Germinal center (tissue), 1 donor: ENCODE results near the gene HID1.

Experiments used
- DNase-seq: peaks from one replicate; pipeline ENCODE4 v3.0.0; 2012; ENCODE audit warnings: mixed read lengths, low spot score

Gene HID1

DNA sequence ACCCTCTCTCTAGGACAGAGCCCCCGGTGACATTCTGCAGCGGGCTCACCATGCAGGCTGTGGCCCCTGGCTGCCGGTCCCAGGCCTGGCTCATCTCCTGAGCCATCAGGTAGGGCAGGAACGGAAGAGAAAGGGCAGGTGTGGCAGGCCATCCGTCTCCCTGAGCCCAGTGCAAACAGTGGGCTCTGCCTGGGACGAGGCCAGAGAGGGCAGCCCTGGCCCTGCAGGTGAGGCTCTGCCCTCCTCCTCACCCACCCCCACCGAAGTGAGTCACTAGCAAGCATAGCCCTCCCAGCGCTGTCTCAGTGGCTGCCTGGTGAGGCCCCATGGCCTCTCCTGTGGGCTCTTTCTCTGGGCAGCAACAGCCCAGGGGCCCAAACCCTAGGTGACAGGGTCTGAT lies 22.4 kb downstream of the HID1 start:
- DNase-seq: no peak

DNA sequence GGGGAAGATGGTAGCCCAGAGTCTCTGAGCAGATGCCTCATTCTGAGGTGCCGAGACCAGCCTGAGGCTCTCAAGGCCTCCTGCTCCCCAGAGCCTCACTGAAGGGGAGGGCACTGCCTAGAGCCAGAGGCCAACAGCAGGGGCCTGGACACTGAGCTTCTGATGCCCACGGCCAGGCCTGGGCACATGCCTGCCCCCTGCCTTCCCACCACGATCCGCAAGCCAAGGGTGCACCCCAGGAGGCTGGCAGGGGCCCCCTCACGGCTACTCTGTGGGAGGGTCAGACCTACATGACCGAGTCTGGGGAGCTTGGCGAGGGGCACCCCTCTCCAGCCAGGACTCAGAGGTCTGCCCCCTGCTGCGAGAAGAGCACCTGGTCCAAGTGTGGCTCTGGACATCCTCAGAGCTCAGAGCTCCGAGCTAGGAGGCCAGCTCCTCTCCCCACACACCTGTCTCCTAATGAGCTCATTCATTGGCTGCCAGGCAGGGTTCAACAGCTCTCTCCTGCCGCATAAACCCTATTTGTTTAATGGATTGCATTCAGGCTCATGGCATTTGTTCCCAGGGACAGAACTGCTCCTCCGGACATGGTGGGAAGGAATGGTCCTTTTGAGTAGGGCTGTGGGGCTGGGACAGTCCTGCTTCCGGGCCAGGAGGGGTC lies 23.0 kb downstream of the HID1 start:
- no peak for DNase-seq

DNA sequence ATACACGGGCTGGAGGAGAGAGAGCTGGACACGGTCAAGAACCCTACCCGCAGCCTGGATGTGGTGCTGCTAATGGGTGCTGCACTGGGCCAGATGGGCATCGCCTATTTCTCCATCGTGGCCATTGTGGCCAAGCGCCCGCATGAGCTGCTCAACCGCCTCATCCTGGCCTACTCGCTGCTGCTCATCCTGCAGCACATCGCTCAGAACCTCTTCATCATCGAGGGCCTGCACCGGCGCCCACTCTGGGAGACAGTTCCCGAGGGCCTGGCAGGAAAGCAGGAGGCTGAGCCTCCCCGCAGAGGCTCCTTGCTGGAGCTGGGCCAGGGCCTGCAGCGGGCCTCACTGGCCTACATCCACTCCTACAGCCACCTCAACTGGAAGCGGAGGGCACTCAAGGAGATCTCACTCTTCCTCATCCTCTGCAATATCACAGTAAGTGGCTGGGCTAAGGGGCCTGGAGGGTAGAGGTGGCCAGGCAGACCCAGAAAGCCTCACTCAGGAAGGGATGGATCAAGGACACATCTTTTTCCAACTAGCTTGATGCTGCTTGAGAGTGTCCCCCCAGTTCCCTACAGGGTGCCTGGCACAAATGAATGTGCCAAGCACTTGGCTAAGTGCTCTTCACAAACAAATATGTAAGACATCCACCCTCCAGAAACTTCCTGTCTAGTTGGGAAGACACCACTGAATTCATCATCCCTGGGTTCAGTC lies 25.4 kb downstream of the HID1 start:
- no peak for DNase-seq

DNA sequence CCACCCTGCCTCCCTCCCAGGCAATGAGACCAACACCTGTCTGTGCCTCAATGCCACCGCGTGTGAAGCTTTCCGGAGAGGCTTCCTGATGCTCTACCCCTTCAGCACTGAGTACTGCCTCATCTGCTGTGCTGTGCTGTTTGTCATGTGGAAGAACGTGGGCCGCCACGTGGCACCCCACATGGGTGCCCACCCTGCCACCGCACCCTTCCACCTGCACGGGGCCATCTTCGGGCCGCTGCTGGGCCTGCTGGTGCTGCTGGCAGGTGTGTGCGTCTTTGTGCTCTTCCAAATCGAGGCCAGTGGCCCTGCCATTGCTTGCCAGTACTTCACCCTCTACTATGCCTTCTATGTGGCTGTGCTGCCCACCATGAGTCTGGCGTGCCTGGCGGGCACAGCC lies 25.9 kb downstream of the HID1 start:
- no peak for DNase-seq

DNA sequence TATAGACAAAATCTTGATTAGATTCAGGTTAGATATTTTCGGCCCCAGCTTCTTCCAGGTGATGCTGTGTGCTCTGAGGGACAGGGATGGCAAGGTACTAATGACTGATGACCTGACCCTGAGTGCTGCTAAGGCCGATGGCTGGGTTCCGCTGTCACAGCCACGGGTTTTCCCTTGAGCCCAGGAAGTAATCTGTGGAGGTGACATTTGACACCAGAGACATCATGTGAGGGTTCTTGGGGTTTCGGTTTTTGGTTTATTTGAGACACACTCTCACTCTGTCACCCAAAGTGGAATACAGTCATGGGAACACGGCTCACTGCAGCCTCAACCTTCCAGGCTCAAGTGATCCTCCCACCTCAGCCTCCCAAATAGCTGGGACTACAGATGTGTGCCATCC lies 27.0 kb downstream of the HID1 start:
- no peak for DNase-seq

DNA sequence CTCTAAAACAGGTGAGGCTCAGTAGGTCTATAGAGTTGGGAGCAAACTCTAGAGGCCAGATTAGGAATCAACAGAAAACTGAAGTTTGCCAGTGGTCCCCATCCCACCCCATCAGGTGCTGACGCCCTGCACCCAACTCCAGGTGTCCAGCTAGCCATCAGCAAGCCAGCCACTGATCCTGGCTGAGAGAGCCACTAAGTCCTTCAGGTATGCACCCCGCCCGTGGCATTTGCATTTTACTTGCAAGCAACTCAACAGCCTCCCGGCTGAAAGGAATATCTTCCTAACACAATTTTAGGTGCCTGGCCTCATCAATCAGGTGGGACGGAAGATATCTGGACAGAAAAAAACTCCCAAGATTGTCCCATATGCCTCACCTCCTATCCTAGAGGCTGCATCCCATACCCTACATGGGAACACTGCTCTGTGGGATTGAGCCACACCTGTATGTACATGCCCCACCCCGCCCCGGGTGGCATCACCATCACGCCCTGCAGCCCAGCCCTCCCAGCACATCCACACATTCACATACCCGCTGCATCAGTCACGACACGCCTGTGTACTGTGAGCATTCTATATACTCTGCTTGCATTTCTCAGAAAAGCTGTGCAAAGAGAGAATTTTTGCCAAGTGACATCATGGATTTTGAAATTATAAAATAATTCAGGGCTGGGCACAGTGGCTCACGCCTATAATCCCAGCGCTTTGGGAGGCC lies 28.6 kb downstream of the HID1 start:
- no peak for DNase-seq

DNA sequence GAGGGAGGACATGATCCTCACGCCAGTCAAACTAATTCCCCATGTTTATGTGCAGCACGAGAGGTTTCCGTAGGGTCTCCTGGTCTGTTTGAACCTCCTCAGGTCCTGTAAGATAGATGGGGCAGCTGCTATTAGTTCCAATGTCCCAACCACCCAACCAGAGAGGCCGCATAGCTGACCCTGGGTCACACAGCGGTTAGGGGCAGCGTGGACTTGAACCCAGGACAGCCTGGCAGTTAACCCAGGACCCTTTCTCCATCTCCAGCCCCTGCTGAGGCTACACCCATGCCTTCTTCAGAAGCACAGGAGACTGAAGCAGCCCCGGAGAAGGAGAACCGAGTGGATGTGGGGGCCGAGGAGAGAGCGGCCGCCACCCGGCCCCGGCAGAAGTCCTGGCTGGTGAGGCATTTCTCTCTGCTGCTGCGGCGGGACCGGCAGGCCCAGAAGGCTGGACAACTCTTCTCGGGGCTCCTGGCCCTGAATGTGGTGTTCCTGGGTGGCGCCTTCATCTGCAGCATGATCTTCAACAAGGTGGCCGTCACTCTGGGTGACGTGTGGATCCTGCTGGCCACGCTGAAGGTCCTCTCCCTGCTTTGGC lies 31.3 kb downstream of the HID1 start:
- DNase-seq: no peak

DNA sequence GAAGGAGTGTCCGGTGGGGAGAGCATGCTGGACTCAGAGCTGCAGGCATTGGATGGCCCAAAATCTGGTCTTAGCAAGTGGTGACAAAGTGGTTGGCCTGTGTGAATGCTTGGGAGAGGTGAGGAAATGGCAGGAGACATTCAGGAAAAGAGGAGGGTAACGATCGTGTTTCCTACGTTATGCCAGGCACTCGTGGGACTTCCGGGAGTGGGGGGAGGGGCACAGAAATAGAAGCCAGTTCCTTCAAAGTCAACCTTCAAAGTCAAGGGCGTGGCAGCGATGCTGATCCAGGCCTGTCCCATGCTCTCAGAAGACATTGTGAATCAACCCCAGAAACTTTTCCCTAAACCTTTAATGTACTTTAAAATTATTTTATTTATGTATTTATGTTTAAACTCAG lies 33.0 kb downstream of the HID1 start:
- DNase-seq: no peak

DNA sequence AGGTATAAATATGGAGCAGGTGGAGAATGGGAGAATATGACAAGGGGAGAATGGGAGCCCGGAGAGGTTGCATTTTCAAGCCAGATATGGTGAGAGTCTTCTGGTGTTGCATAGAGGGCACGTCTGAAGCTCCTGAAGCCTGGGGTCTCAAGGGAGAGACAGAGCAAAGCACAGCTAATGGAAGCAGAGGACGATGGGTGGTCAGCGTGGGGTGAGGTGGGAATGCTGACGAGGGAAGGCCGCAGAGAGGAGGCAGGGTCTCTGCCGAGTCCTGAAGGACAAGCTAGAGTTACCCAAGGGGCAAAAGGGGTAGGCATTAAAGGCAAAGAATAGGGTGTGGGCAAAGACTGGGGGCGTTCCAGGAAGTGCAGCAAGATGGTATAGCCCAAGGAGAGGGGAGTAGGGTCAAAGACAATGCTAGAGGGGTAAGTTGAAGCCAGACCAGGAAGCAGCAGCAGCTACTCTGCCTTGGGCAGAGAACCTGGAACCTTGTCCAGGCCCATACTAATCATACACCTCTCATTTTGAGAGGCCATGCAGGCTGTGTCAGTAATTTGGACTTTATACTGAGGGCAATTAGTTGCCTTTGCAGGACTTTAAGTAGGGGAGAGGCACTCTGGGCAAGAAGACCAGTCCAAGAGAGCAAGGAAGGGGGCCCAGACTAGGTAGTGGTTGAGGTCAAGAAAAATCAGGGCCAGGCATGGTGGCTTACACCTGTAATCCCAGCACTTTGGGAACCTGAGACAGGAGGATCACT lies 34.2 kb downstream of the HID1 start:
- no peak for DNase-seq

DNA sequence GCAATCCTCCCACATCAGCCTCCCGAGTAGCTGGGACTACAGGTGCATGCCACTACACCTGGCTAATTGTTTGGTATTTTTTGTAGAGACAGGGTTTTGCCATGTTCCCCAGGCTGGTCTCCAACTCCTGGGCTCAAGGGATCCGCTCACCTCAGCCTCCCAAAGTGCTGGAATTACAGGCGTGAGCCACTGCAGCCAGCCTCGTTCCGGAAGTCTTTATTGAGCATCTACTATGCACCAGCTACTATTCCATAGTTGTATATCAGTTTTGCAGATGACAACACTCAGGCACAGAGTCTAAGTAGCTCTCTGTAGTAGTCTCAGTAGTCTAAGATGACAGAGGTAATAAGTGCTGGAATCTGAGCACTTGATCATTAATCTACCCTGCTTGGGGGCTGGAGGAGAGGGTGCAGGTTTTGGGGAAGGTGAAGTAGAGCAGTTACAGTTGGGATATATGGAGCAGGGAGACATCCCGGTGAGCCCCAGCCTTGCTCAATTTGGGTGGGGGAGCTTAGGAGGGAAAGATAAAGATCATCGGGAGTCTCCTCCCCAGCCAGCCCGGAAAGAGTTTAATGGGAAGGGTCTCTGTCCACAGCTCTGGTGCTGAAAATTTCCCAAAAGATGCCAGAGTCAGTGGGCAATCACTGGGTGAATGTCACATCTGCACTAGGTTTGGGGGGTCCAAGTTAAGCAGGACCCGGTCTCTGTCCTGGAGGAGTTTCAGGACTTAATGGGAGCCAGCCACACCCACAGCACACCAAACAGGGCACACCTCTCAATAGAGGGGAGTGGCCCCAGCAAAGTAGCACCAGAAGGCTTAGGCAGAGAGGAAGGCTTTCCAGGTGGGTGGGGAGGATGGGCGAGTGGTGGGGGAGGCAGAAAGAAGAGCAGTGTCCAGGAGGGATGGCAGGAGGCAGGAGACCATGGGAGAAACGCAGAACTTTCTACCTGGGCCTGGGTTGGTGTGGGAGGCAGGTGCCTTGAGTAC lies 35.2 kb downstream of the HID1 start:
- no peak for DNase-seq

DNA sequence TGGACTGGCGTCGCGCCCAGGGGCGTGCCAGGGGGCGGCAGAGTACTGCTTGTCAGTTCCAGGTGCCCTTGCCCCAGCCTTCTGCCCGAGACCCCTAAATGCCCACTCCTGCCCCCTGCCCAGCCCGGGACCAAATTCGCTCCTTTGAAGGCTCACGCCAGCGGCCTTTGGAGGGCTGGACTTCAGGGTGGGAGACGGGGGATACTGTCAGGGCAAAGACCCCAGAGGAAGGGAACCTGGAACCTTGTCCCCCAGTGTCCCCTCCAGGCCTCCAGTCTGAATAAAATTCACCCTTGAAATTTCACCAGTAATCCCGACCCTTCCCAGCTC lies 36.1 kb downstream of the HID1 start:
- DNase-seq: no peak

DNA sequence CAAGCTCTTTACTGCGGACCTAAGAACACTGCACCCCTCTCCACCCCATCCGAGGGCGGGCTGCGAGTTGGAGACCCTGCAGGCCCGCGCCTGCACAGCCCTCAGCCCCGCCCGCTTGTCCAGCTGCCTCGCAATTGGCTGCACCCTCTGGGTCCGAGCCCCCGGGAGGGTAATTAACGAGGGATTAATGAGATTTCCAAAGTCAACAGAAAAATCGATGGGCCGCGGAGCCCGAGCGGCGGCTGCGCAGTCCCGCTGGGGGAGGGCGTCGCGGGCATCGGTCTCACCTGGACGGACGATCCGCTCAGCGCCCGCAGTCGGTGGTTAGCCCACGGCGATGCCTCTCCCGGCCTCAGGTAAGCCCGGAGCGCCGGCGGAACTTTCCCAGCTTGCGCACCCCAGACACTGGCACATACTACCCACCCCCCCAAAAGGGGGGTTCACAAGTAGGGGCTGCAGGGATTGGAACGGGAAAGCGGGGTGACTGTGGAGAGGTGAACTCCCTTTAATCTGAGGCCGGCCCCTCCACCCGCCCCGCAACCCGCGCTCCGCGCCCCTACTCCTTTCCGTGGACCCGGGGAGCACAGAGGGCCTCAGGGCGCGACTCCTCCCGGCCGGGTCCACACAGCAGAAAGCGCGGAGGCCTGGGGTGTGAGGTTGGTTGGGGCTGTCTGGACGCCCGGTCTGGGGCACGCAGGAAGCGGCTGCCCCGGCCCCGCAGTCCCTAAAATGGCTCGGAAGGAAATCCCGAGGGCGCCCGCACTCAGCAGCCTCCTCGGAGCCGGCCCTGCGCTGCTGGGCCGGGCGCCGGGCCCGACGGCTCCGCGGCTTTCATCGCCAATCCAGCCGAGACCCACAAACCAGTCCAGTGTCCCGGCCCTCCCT lies 36.7 kb downstream of the HID1 start, which contains the start of gene OTOP3:
TSS of gene OTOP3 (plus strand) at position 314 of the 885 bp plus-strand sequence. CDS start at position 338, 24 bp downstream.
- DNase-seq: no peak

DNA sequence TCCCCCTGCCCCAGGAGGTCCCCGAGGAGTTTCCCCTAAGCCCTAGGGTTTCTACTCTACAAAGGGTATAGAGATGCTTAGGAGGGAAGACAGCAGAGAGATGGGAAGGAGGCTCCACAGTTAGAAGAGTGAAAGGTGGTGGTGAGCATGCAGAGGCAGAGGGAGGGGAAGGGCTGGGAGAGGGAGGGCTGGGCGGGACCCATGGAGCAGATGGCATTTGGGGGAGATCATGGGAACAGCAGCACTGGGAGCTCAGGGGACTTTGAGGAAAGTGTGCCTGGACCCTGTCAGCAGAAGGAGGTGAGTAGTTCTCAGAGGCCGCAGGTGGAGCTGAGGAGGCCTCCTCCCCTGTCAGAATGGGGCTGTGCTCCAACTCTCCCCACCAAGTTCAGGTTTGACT lies 37.5 kb downstream of the HID1 start:
- DNase-seq: no peak

DNA sequence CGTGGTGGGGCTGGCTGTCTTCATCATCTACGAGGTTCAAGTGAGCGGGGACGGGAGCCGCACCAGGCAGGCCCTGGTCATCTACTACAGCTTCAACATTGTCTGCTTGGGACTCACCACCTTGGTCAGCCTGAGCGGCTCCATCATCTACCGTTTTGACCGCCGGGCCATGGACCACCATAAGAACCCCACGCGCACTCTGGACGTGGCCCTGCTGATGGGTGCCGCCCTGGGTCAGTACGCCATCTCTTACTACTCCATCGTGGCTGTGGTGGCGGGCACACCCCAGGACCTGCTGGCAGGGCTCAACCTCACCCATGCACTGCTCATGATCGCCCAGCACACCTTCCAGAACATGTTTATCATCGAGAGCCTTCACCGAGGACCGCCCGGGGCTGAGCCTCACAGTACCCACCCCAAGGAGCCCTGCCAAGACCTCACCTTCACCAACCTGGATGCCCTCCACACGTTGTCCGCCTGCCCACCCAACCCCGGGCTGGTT lies 42.0 kb downstream of the HID1 start:
- no peak for DNase-seq

DNA sequence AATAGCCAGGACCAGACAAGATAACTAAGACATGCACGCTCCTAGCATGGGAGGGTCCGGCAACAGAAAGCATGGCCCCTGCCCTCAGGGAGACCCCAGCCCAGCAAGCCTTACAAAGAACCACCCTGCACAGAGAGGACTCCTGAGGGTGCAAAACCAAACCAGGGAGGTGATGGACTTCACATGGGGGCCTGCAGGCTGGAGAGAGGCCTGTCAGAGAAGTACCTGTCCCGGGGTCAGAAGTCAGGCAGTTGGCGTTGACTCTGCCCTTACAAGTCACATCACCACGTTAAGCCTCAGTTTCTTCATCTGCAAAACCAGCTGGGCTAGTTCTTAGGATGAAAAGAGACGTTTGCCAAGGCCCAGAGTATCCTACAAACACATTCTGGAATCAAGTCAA lies 43.8 kb downstream of the HID1 start:
- DNase-seq: no peak

DNA sequence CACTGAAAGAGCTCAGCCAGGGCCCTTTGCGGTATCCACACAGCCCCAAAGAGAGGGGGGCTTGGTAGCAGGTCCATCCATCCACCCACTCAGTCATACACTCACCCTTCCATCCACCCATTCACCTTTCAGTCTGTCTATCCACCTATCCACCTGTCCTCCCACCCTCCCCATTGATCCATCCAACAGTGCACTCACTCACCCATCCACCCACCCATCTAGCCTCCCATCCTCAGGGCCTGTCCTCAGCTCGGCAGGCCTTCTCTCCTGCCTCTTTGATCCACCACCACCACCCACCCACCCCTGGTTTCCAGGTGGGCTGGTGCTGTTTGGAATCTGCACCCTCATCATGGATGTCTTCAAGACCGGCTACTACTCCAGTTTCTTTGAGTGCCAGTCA lies 47.3 kb downstream of the HID1 start:
- no peak for DNase-seq

DNA sequence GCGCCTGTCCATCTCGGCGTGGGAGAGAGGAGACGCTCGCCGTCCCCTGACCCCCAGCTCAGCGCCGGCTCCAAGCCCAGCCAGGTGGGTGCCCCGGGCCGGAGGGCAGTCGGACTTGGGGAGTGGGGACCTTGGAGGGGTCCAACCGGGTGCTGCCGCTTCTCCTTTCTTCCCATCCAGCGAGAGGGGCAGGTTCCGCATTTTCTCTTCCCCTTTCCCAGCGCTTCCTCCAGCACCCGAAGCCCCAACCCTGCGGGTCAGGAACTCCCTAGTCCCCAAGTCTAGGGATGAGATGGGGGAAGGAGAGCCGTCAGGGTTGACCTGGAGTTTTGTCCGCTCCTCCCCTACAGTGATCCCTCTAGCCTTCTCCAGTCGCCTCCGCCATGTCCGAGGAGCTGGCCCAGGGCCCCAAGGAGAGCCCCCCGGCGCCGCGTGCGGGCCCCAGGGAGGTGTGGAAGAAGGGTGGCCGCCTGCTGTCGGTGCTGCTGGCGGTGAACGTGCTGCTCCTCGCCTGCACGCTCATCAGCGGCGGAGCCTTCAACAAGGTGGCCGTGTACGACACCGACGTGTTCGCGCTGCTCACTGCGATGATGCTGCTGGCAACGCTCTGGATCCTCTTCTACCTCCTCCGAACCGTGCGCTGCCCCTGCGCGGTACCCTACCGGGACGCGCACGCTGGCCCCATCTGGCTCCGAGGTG lies 48.2 kb downstream of the HID1 start, which contains the start of gene OTOP2:
TSS of gene OTOP2 (plus strand) at position 24 of the 699 bp plus-strand sequence. CDS start at position 384, 360 bp downstream.
- peak; percentile 33 for DNase-seq

DNA sequence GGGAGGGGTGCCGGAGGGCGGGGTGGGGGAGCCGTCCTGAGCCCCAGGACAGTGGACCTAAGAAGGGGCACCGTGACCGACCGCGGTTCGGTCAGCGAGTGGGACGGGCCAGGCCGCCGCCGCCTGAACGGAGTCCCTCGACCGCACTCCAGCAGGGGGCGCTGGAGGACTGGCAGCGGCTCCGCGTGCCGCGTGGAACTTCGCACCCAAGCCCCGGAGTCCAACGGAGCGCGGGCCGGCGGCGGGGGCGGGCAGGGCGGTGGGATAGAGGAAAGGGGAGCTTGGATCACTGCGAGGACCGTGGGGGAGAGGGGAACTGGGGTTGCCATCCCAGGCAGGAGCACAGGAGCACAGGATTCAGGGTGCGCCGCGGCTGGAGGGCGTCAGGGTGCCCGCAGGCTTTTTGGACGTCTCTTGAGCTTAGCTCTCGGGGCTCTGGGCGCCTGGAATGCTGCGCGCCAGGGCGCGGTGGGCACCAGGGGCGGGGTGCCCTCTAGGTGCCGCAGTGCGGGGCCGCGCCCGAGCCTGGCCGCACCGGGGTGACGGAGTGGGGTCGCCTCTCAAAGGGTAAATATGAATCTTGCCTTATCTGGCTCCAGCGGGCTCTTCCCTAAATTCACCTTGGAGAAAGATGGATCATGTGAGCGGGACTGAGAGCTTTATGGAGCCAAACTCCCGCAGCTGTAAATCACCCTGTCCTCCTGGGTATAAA lies 48.9 kb downstream of the HID1 start:
- DNase-seq: peak; percentile 81
